Erythroblast (primary cell): ENCODE measurements around the gene CLCNKB.

Source experiments
- GATA1 ChIP-seq: IDR thresholded peaks from 2 replicates; pipeline ENCODE4 v1.6.1; 2011; ENCODE audit warnings: low read depth, mild to moderate bottlenecking, control low read depth, low read length, moderate library complexity
- POLR2A ChIP-seq: IDR thresholded peaks from 2 replicates; pipeline ENCODE4 v1.6.1; 2011; ENCODE audit warnings: mild to moderate bottlenecking, low read length

DNA sequence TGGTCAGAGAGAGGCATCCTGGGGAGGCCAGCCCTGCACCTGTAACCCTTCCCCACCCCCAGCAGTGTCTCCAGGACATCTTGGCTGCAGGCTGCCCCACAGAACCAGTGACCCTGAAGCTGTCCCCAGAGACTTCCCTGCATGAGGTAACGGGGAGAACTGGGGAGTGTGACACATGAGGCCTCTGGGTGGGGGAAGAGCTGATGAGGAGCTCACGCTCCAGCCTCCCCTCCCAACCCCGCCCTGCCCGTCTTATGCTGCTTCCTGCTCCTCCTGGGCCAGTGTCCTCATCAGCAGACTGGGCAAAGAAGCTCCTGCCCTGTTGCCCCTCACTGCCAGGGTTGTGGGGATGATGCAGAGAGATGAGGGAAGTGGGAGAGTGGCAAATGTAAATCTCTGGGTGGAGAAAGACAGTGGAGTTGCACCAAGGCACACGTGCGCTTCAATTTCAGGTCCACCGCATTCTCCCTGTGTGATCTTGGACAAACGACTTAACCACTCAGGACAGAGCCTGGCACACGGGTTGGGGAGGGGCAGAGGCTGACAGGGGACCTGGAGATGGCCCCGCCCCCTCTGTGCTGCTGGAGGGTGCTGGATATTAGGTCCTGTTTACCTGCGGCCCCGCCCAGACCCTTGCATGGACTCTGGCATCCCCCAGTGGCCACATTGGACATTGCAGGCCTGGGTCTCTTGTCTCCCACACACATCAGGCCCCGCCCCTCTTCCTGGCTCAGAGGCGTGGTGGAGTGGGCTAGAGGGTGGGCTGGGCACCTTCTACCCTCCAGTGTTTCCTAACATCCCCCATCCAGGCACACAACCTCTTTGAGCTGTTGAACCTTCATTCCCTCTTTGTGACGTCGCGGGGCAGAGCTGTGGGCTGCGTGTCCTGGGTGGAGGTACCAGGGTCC lies 12.3 kb downstream of the CLCNKB start:
- no peak for TF ChIP-seq GATA1
- TF ChIP-seq POLR2A, result no peak
